ENCODE measurements around the gene NPLOC4. TPM values are rescaled to one million over a fixed set of nuclear protein-coding genes. Genes with fewer than 3 reads are reported as not detected.

NPLOC4 gene

Small RNAs within 50 kb of the gene (small RNA-seq; reads per million reads assigned to genes)
- gene RF00019 (ENCODE audit: insufficient read depth) = not detected
